Activated naive CD8-positive, alpha-beta T cell treated with anti-CD3 and anti-CD28 coated beads, Interleukin-2, amount 10 ng/mL, durations not matched to agents 7 days and 5 days (primary cell): ENCODE measurements around the gene KIF3B. TPM values are rescaled to one million over a fixed set of nuclear protein-coding genes. Genes with fewer than 3 reads are reported as not detected.
"Not testable (repeated sequence)": the region's sequence is repeated elsewhere in the genome, so short reads cannot be mapped to it uniquely, and the experiment has no call there.

Experiments used
- ATAC-seq: fragments of 150-1000 bp; cut with Tn5 transposase; one replicate; pipeline ENCODE4 v1.10.0; 2021; ENCODE audit warnings: low read depth, moderate library complexity
- POLR2A ChIA-PET: fragments of 350-600 bp; sonication (Branson Sonifier 250); formaldehyde crosslinking; loops from one replicate; lab custom pipeline; 2021; ENCODE audit warnings: antibody characterized with exemption; lab: Charles Lee
- DNase-seq: peaks from one replicate; pipeline ENCODE4 v3.0.0; 2021
- H3K27ac Mint-ChIP-seq: one replicate; pipeline ENCODE4 v1.8.0; 2022; ENCODE audit warnings: mild to moderate bottlenecking, mixed read lengths
- H3K27me3 Mint-ChIP-seq: one replicate; pipeline ENCODE4 v1.8.0; 2022; ENCODE audit warnings: mild to moderate bottlenecking, moderate library complexity, mixed read lengths
- H3K36me3 Mint-ChIP-seq: one replicate; pipeline ENCODE4 v1.8.0; 2021; ENCODE audit warnings: mild to moderate bottlenecking, mixed read lengths
- H3K4me1 Mint-ChIP-seq: one replicate; pipeline ENCODE4 v1.8.0; 2021; ENCODE audit warnings: mixed read lengths
- H3K4me3 Mint-ChIP-seq: one replicate; pipeline ENCODE4 v1.8.0; 2022; ENCODE audit warnings: mild to moderate bottlenecking, moderate library complexity, mixed read lengths
- H3K9me3 Mint-ChIP-seq: one replicate; pipeline ENCODE4 v1.8.0; 2021; ENCODE audit warnings: mixed read lengths
- total RNA-seq, 2 experiments: library from RNA; stranded (reverse); gene quantifications; one replicate each; pipeline ENCODE4 v1.2.3, GENCODE V29; 2021

The KIF3B gene
- total RNA-seq, 2 experiments from 2014 or later = 14.3 to 14.4 TPM

DNA sequence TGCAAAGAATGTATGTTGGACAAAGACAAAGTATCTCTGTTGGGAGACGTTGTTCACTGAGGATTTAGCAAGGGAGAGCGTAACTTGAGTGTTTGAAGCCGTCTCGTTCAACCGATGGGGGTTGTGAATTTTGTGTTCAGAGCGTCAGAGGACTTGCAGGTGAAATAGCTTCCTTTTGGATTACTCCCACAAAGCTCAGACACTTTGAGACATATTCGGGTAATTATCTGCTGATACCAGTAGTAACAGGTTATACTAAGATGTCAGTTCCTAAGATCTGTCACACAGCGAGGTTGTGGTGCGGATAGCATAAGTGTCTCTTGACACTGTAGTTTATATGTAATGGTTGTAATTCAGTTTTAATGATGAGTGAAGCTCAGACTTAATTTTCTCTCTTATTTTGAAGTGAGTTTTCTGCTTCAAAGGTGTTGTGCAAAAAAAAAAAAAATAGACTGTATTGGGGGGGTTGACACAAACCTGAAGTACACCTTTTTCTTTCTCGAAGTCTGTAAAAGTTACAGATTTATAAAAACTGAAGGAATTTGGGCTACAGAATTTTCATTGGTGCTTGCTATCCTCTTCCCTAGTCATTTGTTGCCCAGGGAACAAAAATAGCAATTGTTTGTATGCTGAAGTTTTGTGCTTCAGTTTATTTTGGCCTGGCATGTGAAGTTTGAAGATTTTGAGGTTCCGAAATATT, 82.3 kb downstream of the KIF3B start:
- DNase-seq (no peak), ATAC-seq (no peak)
- Mint-ChIP-seq H3K9me3 (no peaks in the 10 kb centered on the region), H3K27ac (peak overlapping the region; percentile 94), H3K4me3 (peak overlapping the region; percentile 96), H3K27me3 (no peaks in the 10 kb centered on the region), H3K4me1 (peaks cover 55% of the 10 kb centered on the region), H3K36me3 (peaks cover 10% of the 10 kb centered on the region)
- POLR2A ChIA-PET = interaction anchor here (1.0 to 1.6 kb wide), 9 partner anchors 8 to 225 kb away, joined by 3 to 8 read pairs (median 4); partner anchors contain the start of gene NOL4L

GRCh38 chr20:32360333-32360634, 82.8 kb downstream of the KIF3B start:
- Mint-ChIP-seq H3K9me3 (no peaks in the 10 kb centered on the region), H3K36me3 (peaks cover 10% of the 10 kb centered on the region), H3K4me1 (peaks cover 55% of the 10 kb centered on the region), H3K4me3 (peak overlapping the region; percentile 96), H3K27ac (peak overlapping the region; percentile 94), H3K27me3 (no peaks in the 10 kb centered on the region)
- DNase-seq = no peak
- no peak for ATAC-seq
- POLR2A ChIA-PET = no interaction called here

DNA sequence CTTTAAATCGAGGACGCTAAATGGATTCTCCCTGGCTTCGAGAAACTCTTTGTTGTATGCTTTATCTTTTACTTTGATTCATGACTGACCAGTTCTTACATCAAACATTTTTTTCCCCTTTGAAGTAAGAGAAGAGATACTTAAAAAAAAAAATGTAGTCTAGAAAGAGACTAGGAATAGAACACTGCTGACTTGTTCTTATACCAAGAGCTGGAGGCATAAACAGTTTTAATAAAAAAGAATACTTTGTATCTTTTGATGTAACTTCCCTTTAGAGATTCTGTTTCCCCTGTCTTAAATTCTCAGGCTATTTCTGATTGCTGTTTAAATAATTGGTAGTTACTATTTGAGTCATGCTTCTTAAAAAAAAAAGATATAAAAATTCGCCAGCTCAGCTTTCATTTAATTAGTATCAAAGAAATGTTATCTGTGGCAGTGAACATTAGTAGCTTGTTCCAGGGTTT, 85.5 kb downstream of the KIF3B start:
- Mint-ChIP-seq H3K9me3 (no peaks in the 10 kb centered on the region), H3K36me3 (peaks cover 19% of the 10 kb centered on the region), H3K27me3 (no peaks in the 10 kb centered on the region), H3K4me3 (peak overlapping the region; percentile 47), H3K27ac (no peak overlapping the region), H3K4me1 (peaks cover 66% of the 10 kb centered on the region)
- DNase-seq (no peak), ATAC-seq (no peak)
- POLR2A ChIA-PET = no interaction called here

GRCh38 chr20:32363492-32363891, 86.0 kb downstream of the KIF3B start:
- DNase-seq (no peak), ATAC-seq (no peak)
- Mint-ChIP-seq H3K9me3 (no peaks in the 10 kb centered on the region), H3K27ac (peak overlapping the region; percentile 81), H3K27me3 (no peaks in the 10 kb centered on the region), H3K4me1 (peaks cover 69% of the 10 kb centered on the region), H3K4me3 (no peak overlapping the region), H3K36me3 (peaks cover 19% of the 10 kb centered on the region)
- POLR2A ChIA-PET = no interaction called here

DNA sequence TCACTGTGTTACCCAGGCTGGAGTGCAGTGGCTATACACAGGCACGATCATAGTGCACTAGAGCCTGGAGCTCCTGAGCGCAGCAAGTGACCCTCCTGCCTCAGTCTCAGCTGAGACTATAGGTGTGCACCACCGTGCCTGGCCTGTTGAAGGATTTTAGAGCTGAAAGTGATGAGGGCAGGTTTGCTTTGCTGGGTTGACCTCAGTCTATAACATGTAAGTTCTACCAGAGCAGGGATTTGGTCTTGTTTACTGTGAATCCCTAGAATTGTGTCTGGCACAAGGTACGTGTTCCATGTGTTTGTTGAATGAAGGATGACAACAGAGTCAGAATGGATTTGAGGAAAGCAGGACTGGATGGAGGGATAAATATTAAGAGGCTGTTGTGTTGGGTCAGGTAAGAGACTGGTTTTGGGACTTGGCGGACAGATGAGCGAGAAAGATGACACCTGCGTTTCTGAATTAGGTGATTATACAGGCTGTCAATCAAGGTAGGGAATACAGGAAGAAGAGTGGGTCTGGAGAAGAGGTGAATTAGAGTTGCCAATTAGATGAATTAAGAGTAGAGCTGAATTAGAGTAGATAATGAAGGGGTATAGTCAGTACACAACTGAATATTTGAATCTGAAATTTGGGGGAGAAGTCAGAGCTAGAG, 87.2 kb downstream of the KIF3B start:
- H3K27me3 Mint-ChIP-seq = no peaks in the 10 kb centered on the region
- H3K4me3 Mint-ChIP-seq = no peak overlapping the region
- H3K9me3 Mint-ChIP-seq = no peaks in the 10 kb centered on the region
- H3K4me1 Mint-ChIP-seq = peaks cover 70% of the 10 kb centered on the region
- peaks cover 16% of the 10 kb centered on the region for H3K36me3 Mint-ChIP-seq
- no peak for DNase-seq
- no peak overlapping the region for H3K27ac Mint-ChIP-seq
- no peak for ATAC-seq
- POLR2A ChIA-PET = interaction anchor here (0.5 to 0.6 kb wide), 2 partner anchors 220 to 1354 kb away, joined by 3 to 6 read pairs; no protein-coding TSS in a partner anchor

DNA sequence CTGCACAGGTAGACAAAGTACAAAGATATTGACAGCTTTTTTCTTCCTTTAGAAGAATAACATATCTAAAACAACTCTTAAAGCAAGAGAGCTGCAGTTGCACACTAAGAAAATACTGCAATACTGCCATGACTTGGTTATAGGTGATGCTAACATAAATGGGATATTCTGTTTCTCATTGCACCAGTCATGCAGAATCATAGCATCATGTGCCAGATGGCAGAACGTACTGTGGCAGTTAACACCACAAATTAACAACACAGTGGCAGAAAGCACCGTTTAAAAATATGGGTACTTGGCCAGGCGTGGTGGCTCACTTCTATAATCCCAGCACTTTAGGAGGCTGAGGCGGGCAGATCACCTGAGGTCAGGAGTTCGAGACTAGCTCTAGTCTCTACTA, 88.1 kb downstream of the KIF3B start:
- Mint-ChIP-seq H3K36me3 (peaks cover 16% of the 10 kb centered on the region), H3K4me1 (peaks cover 63% of the 10 kb centered on the region), H3K27me3 (no peaks in the 10 kb centered on the region), H3K27ac (no peak overlapping the region), H3K4me3 (no peak overlapping the region), H3K9me3 (no peaks in the 10 kb centered on the region)
- no peak for DNase-seq
- no peak for ATAC-seq
- POLR2A ChIA-PET = interaction anchor here (0.5 kb wide), 1 partner anchor 219 kb away, joined by 3 read pairs; no protein-coding TSS in a partner anchor

DNA sequence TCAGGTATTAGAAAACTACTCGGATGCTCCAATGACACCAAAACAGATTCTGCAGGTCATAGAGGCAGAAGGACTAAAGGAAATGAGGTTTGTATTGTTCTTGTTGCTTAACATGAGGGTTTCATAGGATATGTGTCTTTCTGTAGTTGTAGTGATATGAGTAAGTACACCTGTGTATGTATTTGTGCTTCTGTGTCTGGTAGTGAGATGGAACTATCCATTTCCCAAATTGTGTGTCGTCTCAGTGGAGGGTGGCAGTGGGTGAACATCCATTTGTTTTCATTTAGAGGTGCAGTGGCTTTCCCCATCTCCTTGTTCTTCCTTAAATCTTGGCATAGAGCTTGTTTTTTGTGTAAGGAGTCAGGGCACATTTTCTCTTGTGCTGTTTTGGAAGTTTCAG, 88.9 kb downstream of the KIF3B start:
- Mint-ChIP-seq H3K27ac (peak overlapping the region; percentile 28), H3K27me3 (no peaks in the 10 kb centered on the region), H3K4me1 (peaks cover 59% of the 10 kb centered on the region), H3K36me3 (peaks cover 17% of the 10 kb centered on the region), H3K9me3 (no peaks in the 10 kb centered on the region), H3K4me3 (no peak overlapping the region)
- DNase-seq = no peak
- ATAC-seq = no peak
- POLR2A ChIA-PET = interaction anchor here (0.9 kb wide), 1 partner anchor 16 kb away, joined by 4 read pairs; no protein-coding TSS in a partner anchor

DNA sequence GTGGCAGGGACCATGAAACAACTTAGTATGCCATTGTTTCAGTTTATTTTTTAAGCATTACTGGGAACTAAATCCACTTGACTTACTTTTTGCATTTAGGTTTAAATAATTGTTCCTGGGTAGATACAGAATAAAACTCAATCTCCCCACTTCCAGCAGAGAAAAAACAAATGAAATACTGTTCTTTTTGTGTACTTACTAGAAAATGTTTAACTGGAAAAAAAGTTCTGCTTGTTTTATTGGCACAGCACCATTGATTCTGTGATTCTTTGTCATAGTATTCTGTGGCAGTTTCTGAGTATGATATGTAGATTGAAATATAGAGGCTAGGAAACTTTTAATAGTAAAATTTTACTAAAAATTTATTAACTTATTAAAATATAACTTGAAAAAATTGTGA, 90.9 kb downstream of the KIF3B start:
- peaks cover 22% of the 10 kb centered on the region for H3K36me3 Mint-ChIP-seq
- peaks cover 43% of the 10 kb centered on the region for H3K4me1 Mint-ChIP-seq
- POLR2A ChIA-PET = no interaction called here
- ATAC-seq (no peak), DNase-seq (no peak)
- H3K27me3 Mint-ChIP-seq = no peaks in the 10 kb centered on the region
- no peak overlapping the region for H3K4me3 Mint-ChIP-seq
- H3K9me3 Mint-ChIP-seq = no peaks in the 10 kb centered on the region
- H3K27ac Mint-ChIP-seq = no peak overlapping the region

DNA sequence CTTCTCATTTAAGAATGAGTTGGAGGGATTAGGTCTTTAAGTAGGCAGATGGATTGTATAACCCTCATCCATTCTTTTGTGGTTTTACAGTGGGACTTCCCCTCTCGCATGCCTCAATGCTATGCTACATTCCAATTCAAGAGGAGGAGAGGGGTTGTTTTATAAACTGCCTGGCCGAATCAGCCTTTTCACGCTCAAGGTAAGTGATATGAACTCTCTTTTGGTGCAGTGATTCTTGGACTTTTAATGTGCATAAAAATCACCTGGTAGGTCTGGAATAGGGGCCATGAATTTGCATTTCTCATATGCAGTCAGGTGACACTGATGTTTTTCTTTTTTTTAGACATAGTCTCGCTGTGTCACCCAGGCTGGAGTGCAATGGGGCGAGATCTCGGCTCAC, 91.5 kb downstream of the KIF3B start:
- H3K27me3 Mint-ChIP-seq = no peaks in the 10 kb centered on the region
- DNase-seq (no peak), ATAC-seq (no peak)
- no peaks in the 10 kb centered on the region for H3K9me3 Mint-ChIP-seq
- peaks cover 24% of the 10 kb centered on the region for H3K36me3 Mint-ChIP-seq
- H3K4me1 Mint-ChIP-seq = peaks cover 37% of the 10 kb centered on the region
- POLR2A ChIA-PET = no interaction called here
- no peak overlapping the region for H3K27ac Mint-ChIP-seq
- H3K4me3 Mint-ChIP-seq = no peak overlapping the region

GRCh38 chr20:32370897-32371296, 93.4 kb downstream of the KIF3B start:
- no peaks in the 10 kb centered on the region for H3K27me3 Mint-ChIP-seq
- no peak for ATAC-seq
- peaks cover 23% of the 10 kb centered on the region for H3K4me1 Mint-ChIP-seq
- H3K36me3 Mint-ChIP-seq = peaks cover 26% of the 10 kb centered on the region
- no peak overlapping the region for H3K4me3 Mint-ChIP-seq
- POLR2A ChIA-PET = no interaction called here
- no peak overlapping the region for H3K27ac Mint-ChIP-seq
- no peaks in the 10 kb centered on the region for H3K9me3 Mint-ChIP-seq
- no peak for DNase-seq

- POLR2A ChIA-PET = no interaction called here
- Mint-ChIP-seq H3K4me1 (peaks cover 3% of the 10 kb centered on the region), H3K27me3 (no peaks in the 10 kb centered on the region), H3K36me3 (peaks cover 16% of the 10 kb centered on the region), H3K27ac (no peak overlapping the region), H3K9me3 (no peaks in the 10 kb centered on the region), H3K4me3 (no peak overlapping the region)
- ATAC-seq (no peak), DNase-seq (no peak)
Measured at GRCh38 chr20:32378461-32378860, 101.0 kb downstream of the KIF3B start.

GRCh38 chr20:32380037-32380436, 102.6 kb downstream of the KIF3B start:
- peaks cover 20% of the 10 kb centered on the region for H3K36me3 Mint-ChIP-seq
- POLR2A ChIA-PET, ATAC-seq, H3K27me3 Mint-ChIP-seq, DNase-seq, H3K27ac Mint-ChIP-seq, H3K4me3 Mint-ChIP-seq, H3K9me3 Mint-ChIP-seq: not testable (repeated sequence)
- peaks cover 15% of the 10 kb centered on the region for H3K4me1 Mint-ChIP-seq

- ATAC-seq = no peak
Measured at GRCh38 chr20:32380745-32381144, 103.3 kb downstream of the KIF3B start.

More at GRCh38 chr20:32380745-32381144, 103.3 kb downstream of the KIF3B start:
- POLR2A ChIA-PET = no interaction called here
- Mint-ChIP-seq H3K9me3 (no peaks in the 10 kb centered on the region), H3K36me3 (peaks cover 22% of the 10 kb centered on the region), H3K27me3 (no peaks in the 10 kb centered on the region), H3K4me3 (no peak overlapping the region), H3K27ac (no peak overlapping the region), H3K4me1 (peaks cover 19% of the 10 kb centered on the region)
- DNase-seq = no peak
